Stimulated activated CD4-positive, alpha-beta T cell treated with anti-CD3 and anti-CD28 coated beads, TNF-alpha, amount 100 ng/mL, for 4 hours (primary cell): ENCODE results near the gene INTS1.

ENCODE experiments used
- DNase-seq, 3 experiments: peaks; one replicate each; pipeline ENCODE4 v3.0.0-alpha.2; 2020; ENCODE audit warnings: low read depth in 3 of 3

Gene INTS1

DNA sequence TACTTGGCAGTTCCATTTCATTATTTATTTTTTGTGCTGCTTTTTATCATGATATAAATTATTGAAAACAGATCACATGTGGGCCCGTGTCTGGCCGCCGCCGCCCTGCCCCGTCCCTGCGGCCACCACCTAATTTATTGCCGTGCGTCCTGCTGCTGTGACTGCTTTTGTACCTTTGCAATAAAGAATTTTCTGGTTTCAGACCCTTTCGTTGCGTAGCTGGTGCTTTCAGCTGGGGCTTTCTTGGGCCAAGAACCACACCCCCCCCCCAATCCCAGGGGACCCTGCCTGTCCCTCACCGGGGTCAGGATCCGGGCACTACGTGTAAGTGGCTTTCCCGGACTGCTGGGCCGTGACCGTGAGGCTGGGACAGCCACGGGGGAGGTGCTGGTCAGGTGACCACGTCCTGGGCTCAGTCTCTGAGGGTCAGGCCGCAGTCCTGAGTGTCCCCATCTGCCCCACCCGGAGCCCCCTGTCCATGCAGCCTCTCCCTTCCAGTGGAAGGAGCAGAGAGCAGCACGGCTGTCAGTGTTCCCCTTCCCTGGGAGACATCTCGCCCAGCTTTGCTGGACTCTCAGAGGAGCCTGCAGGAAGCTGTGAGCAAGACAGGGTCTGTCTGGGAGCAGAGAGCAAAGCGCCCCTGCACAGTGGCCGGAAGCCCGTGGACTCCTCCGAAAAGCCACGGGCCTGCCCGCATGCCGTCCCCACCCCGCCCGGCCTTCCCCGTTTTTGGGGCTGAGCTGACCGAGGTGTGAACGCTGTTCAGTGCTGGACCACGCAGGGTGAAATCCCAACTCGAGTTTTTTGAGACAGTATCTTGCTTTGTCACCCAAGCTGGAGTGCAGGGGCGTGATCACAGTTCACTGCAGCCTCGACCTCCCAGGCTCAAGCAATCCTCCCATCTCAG is 38.9 kb upstream of the INTS1 start:
- no peak for DNase-seq

DNA sequence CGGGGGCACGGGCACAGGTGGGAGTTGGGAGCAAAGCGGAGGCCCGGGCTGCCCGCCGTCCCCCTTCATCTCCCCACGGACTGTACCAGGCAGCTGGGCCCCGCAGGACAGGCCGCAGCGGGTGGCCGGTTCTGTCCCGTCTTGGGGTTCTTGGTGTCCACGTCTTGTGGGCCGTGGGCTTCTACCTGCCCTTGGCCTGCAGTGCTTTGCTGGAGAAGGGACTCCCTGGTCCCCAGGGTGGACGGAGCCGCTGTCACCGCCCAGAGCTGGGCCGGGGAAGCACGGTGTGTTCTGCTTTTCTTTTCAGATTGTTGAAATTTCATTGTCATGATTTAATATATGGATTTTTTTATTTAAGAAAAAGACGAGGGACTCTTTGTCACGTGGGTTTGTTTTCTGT is 38.1 kb upstream of the INTS1 start:
- DNase-seq: no peak

DNA sequence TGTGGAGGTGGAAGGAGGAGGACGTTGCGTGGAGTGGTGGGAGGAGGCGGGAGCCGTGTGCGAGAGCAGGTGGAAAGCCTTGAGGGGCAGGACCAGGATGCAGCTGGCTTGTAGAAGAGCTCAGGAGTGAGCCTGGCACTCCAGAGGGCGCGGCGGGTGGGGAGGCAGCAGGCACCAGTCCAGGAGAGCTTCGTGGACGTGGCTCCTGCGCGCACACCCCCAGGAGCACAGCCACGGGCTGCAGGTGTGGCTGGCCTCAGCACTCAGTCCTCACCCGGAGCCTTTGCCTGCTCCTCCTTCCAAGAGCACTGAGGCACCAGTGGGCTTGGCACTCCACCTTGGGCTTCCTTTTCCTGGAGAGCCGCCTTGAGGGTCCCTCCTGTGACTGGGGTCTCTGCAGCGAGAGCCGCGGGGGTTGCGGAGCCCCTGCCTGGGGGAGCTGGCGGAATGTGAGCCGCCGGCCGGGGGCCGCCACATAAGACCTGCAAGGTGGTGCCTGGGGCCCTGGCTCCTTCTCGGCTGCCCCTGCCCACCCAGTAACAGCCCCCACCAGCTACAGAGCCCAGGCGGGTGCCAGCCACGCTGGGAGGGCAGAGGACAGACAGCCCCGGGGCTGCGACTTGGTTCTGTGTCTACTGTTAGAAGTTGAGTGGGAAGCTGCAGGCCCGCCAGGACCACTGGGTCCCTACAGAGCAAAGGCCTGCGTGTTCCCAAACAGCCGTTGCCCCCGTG is 37.4 kb upstream of the INTS1 start:
- no peak for DNase-seq

DNA sequence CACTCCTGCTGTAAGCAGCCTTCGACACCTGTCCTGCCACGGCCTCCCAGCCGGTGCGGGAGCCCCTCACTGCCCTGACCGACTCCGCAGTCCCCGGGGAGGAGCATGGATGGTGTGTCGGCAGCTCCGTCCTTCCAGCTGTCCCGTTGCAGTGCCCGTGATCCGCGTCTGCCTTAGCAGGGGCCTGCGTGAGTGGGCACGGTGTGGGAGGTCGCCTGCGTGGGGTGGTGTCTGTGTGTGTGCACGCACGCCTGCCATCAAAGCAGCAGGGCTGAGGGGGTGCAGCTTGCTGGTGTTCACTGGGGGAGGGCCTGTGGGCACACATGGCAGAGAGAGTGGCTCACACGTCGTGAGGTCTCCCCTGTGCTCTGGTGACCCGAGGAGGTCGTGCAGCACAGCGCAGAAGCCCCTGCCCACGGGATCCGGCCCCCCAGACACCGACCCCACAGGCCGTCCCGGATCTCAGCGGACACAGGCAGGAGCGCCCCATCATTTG is 36.6 kb upstream of the INTS1 start:
- DNase-seq: no peak

DNA sequence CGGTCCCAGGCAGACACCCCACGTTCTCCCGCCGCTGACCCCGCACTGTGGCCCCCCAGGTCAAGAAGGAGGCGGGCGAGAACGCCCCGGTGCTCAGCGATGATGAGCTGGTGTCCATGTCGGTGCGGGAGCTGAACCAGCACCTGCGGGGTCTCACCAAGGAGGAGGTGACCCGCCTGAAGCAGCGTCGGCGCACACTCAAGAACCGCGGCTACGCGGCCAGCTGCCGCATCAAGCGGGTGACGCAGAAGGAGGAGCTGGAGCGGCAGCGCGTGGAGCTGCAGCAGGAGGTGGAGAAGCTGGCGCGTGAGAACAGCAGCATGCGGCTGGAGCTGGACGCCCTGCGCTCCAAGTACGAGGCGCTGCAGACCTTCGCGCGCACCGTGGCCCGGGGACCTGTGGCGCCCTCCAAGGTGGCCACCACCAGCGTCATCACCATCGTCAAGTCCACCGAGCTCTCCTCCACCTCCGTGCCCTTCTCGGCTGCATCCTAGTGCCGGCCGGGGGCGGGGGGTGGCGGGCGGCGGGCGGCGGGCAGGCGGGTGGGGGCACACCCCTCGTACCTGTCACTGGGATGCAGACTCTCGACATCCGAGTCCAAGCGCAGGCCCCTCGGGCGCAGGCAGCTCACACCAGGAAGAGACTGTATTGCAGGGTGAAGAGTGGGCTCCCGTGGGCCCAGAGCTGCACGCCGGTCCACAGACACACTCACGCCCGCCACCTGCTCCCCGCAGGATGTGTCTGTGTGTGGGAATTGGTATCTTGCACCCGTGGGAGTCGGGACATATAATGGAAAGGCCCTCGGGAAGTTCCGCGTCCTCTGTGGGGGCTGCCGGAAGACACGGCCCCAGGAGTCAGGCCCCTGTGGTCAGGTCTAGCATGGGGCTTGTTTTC is 35.9 kb upstream of the INTS1 start:
- DNase-seq: no peak

DNA sequence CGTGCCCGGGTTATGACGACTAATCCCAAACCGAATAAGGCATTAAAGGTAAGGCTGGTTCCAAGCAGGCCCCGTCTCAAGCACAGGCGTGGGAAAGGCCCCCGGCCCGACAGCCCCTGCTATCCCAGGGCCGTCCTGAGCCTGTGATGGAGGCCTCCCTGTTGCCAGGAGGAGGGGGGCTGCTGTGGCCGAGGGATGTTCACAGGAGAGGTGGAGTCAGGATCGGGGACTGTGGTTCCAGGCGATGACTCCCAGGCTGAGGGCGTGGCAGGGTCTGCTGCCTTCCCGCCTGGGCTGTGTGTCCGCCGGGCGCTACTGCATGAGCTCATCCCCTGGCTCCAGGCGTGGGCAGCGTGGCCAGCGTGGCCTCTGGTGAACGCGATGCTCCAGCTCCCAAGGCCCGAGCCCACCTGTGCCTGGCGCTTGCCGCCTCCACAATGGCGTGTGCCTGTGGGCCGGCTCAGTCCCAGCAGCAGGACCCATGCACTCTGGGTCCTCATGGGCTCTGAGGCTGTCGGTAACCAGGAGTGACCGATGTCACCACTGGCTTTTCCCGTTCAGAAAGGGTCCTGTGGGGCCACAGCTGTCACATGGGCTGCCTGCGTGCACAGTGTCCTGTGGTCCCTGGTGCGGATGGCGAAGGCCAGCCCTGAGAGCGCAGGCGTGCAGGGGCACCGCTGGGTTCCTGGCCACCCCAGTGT is 35.1 kb upstream of the INTS1 start:
- DNase-seq: no peak

DNA sequence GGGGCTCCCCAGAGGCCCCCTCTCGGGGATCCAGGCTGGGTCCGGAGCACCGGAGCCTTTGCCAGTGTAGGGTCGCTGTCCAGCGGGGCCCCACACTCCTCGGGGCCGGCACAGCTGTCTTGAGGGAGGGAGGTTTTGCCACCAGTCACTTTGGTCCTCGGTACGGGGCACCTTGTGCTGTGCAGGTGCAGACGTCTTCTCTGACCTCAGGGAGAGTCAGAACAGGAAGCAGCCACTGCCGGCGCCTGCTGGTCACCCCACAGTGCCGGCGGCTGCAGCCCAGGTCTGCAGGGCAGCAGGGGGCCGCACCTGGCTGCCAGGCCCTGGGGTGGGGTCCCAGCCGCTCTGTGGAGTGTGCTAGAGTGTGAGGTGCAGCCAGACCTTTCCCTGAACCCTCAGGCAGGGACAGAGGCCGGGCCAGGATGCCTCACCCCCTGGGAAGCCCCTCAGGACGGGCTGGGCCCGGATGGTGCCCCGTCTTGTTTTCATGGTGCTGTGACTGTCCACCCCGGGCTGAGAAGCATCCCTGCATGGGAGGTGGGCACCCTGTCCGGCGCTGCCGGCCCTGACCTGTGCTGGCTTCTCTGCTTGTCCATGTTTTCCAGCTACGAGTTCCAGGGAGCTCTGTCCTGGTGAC is 34.5 kb upstream of the INTS1 start:
- DNase-seq: no peak

DNA sequence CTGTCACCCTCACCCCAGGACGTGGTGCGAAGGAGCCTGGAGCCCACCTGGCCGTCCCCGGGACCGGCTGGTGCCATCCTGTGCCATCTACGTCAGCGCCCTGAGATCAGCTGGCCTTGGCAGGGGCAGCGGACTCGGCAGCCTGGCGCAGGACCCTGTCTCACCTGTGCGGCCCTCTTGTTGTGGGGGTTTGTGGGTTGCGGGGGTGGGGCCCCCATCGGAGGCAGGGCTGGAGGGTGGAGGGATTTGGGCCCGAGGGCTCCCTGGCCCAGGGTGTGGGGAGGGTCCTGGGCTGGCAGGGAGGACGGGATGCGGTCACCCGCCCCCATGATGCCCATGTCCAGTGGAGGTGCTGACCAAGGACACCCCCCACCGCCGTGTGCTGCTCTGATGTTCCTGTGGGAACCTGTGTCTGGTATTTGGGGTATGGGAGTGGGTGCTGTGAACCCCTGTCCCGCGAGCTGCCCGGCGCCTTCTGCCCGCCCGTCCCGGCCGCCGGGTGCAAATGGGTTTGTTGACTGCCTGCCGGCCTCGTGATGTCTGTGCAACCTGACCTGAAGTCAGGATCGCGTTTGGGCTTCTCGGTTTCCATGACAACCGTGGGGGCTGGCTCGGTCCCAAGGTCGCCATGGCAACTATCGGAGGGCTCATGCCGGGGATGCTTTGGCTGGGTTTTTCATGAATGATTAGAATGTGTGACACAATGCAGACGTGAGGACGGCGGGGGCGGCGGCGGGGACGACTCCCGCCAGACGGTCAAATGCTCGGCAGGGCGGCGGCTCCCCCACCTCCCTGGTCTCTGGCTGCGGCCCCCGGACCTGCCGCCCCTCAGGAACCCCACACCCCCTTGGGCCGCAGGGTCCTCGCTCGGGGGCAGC is 33.6 kb upstream of the INTS1 start:
- DNase-seq: no peak

DNA sequence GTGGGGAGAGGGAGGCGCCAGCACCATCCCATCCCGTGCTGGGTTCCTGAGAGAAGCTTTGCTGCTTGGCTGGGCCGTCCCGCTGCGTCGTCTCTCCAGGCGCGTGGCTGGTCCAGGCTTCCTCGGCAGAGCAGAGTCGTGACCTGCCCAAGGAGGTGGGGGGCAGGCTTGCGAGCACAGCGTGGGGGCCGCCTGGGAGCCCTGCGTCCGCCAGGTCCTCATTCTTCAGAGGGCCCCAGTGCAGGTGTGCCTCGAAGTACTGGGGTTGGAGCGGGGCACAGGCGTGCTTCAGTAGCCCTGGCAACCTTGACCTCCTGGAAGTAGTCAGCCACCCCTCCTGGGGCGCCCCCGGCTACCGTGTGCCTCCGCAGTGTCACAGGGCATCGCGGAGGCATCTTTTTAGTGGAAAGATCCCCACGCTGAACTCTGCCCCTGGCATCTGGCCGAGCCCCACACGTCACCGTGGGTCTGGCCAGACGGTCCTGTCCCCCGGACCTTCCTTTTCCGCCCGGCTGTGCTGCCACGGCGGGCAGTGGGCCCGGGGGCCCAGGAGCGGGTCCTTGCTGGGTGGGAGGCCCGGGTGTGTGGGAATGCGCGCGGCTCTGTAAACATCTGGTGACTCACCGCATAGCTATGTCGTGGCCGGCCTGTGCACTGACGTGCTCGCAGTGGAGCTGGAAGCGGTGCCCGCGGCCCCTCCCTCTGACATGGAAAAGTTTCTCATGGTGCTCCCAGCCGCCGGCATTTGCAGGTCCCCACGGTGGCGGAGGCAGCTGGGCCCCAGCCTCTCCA is 32.8 kb upstream of the INTS1 start:
- DNase-seq: no peak

DNA sequence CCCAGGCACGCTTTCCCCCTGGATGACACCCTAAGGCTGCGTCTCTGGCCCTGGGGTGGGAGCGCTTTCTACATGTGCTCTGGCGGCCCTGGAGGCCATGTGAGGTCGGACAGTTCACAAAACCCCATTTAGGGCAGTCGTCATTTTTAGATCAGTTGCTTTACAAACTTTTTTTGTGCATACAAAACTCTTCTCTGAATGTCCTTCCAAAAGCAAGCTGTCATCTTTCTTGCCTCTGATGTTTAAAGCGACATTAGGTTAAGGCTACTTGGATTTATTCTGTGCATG is 32.2 kb upstream of the INTS1 start:
- no peak for DNase-seq

DNA sequence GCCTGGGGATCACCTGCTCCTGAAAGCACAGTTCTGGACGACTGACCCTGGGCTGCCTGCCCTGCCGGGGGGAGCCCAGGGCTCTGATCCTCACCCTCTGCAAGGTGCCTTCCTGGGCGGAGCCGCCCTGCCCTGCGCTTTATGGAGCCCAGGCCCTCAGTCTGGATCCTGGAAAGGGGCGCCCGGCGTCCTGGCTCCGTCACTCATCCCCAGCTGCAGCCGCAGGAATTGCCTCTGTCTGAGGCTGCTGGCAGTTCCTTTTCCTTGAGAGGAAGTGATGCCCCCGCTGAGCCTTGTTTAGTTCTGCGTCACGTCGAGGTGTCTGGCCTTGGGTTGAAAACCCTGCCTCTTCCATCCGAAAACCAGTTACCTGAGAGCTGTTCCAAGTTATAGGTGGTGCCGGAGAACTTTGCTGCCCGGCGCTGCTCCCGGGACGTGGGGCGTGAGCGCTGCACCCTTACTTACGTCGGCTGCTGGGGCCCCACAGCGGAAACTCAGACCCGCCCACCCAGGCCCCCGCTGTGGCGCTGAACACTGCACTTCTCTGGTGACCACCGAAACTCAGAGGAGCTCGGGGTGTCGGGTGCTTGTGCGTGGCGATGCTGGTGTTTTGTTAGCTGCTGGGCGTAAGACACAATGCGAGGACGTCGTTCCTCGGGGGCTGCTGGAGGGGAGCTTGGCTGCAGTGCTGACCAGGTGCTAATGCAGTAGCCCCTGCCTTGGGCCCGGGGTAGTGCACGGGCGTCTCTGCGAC is 31.7 kb upstream of the INTS1 start:
- no peak for DNase-seq

DNA sequence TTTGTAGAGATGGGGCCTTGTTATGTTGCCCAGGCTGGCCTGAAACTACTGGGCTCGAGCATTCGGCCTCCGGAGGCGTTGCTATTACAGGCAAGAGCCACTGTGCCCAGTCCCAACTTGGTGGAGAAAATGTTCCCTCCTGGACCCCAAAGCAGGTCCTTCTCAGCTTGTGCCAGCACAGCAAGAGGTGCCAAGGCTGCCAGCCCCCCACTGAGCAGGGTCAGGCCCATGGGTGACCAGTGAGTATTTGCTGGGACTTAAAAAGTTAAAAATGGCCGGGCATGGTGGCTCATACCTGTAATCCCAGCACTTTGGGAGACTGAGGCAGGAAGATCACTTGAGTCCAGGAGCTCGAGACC is 30.9 kb upstream of the INTS1 start:
- DNase-seq: no peak

DNA sequence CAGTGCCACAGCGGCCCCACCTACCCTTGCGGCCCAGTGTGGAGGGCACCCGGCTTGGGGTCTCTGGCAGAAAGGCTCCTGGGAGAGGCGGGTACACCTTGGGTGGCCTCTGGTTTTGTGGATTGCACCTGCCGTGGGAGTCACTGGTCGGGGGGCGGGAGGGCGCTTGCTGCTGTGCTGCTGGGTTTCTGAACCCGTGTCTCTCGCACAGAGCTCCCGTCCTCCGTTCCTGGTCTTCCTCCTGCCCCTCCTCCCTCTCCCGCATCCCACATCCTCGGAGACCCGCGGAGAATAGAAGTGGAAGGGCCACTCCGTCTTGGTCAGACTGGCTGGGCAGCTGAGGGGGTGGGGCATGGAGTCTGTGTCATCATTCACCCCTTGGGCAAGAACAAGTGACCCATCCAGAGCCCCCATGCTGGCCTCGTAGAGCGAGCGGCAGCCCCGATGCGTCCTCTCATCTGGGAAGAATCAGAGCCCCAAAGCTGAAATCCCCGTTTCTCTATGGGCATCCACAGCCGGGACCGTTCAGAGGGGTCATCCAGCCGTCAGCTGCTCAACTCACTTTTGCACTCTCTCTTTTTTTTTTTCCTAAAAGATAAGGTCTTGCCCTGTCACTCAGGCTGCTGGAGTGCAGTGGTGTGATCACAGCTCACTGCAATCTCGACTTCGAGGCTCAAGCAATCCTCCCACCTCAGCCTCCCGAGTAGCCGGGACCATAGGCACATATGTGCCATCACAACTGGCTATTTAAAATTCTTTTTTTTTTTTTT is 30.3 kb upstream of the INTS1 start:
- no peak for DNase-seq

DNA sequence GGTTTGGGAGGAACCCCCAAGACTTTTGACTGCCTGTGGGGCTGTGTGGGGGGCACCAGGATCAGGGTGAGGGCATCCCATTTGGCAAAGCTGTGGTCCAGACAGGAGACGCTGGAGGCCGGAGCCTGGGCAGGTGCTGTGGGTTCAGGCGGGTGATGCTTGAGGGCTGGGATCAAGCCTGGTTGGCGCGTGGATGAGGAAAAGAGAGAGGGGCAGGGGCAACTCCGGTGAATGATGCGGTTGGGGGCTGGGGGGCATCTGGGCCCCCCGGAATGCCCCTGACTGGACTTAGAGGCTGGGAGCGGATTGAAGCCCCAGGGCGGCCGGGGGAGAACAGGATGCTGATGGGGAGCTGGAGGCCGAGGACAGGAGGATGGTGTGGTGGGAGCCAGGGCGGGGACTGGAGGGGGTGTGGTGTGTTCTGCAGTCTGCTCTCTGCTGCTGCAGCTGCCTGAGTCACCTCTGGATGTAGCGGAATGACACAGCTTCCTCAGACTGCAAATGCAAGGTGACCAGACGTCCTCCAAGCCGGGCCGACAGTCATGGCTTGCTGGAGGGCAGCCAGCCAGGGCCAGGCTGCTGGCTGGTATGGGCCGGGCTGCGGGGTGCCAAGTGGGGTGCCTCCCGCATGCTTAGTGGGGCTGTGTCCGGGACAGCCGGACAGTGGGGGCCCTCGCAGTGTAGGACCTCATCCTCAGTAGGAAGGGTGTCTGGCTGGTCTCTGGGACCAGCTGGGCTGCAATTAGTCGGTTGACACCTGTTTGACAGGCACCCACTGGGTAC is 29.5 kb upstream of the INTS1 start:
- DNase-seq: no peak

DNA sequence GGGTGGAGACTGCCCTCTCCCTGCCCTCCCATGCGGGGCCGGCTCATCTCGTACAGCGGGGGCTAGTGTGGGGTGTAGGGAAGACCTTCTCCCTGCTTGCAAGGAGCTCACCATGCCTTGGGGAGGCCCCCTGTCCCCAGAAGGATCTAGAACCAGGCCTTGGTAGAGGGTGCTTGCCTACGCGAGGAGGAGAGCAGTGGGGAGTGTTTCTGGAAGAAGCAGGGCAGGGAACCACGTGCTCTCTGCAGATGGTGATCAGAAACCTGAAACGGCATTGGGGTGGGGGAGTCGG is 29.0 kb upstream of the INTS1 start:
- DNase-seq: no peak

DNA sequence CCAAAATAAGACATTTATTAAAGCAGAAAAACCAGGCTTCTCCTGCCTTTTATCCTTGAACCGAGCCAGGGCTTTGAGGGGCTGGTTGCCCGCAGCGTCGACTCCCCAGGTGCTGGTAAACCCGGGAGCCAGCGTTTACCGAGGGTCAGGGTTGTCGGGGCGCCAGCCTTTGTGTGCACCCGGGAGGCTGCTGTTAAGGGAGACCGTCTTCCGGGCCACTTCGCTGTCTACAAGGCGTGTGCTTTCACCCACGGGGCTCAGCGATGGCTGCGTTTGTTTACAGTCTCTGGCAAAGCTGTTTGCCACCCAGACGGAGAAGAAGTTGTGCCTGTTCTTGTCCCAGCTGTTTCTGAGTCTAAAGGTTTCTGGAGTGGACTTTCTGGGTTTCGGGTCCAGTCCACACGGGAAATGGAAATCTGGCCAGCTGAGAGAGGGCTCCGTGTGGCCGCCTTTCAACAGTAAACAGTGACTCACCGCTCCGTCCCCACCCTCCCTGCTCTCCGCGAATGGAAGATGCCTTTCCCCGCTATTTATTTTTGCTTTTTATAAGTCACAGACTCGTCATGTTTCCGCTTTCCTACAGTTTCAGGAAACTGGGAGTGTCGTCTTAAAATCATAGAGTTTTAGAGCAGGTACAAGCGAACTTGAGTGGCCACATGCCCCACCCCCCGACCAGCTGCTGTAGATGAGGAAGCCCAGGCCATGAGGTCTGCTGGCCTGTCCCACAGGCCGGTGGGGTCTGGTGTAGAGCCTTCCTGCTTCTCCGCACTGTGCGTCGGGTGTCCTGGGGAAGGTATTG is 28.5 kb upstream of the INTS1 start:
- peak; percentile 37 to 42 (median 39) for DNase-seq
